H54 (cell line): ENCODE results near the gene SEPTIN11.
A peak's percentile ranks its signal among the peaks of the same experiment; 100 is the strongest.
"Not testable (repeated sequence)": the region's sequence is repeated elsewhere in the genome, so short reads cannot be mapped to it uniquely, and the experiment has no call there.

Experiments
- DNase-seq: peaks from one replicate; pipeline ENCODE4 v3.0.0; 2011; ENCODE audit warnings: low spot score, mixed read lengths; ENCODE audit not compliant: insufficient read length
- FAIRE-seq: peaks from 3 replicates; lab custom pipeline; 2011; peaks lifted over from hg19 to GRCh38; lab: Jason Lieb, UNC
- POLR2A ChIP-seq: IDR thresholded peaks from 2 replicates; pipeline ENCODE4 v1.6.1; 2011; ENCODE audit warnings: low read depth, mild to moderate bottlenecking, low read length

The SEPTIN11 gene

DNA sequence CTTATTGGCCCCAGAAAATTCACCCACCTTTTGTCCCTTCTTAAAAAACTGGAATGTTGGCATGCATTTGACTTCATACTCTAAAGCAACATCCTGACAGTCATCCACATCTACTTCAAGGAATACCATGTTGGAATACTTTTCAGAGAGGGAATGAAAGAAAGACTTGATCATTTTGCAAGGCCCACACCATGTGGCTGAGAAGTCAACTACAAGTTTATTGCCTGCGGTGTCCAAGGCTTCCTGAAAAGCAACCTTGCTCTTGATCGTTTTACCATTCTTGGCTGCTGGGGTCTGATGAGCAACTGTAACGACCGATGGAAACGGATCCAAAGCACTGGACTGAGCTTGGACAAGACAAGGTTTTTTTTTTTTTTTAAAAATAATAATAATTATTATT, 9.3 kb downstream of the SEPTIN11 start:
- TF ChIP-seq POLR2A = no peak
- no peak for FAIRE-seq
- no peak for DNase-seq

DNA sequence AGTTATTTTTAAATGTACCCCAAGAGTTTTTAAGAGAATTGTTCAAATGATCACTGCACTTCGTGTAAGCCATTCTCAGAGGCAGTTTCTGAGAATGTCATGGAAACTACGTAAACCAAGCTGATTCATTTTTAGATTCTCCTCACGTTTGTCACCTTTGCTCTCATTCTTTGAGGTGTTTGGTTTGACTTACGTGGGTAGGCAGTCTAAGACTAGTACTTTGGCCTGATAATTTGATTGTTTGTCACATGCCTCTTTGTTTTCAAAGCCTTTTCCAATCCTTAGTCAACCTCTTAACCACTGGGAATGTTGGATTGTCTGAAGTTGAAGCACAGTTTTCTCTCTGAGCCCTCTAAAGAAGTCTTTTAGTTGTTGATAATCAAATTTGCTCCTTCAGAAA, 10.5 kb downstream of the SEPTIN11 start:
- DNase-seq (no peak), FAIRE-seq (no peak)
- no peak for TF ChIP-seq POLR2A

DNA sequence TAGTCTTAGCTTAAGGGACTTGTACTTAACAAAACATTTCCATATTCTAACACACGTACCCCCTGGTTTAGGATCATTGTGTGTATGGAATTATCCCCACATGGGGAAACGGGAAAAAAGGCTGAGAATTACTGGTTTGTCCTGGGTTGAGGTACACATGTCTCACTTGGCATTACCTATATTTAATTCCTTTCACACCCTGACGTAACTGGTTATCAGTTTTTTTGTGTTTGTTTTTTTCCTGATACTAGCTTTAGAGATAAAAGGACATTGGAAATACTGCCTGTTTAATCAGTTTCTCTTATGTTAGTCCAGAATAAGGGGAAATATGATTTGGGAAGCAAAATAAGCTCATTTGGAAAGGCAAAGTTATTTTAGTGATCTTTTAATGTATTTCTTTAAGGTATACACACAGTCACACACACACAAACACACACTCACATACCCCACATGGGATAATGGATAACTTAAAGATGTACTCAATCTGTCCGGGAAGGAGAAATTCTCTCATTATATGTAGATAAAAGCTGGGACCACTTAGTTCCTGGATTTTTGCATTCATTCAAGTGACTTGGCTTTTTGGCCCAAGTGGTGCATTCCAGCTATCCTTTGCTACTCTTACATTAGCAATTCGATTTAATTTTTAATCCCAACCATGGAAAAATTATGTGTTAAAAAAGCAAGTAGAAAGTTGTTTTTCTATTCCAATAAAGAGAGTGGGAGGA, 13.0 kb downstream of the SEPTIN11 start:
- no peak for FAIRE-seq
- no peak for TF ChIP-seq POLR2A

DNA sequence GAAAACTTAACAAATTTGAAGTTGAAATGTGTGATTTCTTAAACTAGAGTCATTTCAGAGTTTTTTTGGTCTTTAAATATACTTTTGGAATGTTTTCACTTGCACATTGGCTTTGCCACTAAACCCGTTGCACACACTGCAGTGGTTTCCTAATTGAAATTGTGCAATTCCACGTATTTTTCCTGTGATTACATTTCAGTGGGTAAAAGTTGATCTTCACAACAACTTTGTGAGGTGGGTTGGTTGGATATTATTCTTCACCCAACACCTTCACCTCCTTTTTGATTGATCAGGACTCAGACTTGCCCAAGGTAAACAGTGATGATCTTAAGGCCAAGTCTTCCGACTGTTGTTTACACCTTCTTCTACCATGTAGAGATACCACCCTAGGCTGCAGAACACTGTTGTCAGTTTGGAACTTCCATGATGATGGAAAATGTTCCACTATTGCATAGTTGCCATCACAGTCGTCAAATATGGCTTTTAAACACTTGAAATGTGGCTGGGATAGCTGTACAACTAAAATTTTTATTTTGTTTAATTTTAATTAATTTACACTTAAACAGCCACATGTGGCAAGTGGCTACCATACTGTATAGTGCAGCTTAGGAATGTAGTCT, 13.7 kb downstream of the SEPTIN11 start:
- FAIRE-seq = no peak
- no peak for TF ChIP-seq POLR2A
- DNase-seq = no peak

More for the DNA sequence above, 13.0 kb downstream of the SEPTIN11 start:
- no peak for DNase-seq

DNA sequence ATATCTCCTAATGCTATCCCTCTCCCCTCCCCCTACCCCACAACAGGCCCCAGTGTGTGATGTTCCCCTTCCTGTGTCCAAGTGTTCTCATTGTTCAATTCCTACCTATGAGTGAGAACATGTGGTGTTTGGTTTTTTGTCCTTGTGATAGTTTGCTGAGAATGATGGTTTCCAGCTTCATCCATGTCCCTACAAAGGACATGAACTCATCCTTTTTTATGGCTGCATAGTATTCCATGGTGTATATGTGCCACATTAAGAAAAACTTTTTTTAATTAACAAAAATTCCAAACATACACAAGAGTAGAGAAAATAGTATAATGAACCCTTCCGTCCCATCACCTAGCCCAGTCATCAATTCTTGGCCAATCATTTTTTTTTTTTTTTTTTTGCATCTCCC, 14.4 kb downstream of the SEPTIN11 start:
- FAIRE-seq, DNase-seq: not testable (repeated sequence)

DNA sequence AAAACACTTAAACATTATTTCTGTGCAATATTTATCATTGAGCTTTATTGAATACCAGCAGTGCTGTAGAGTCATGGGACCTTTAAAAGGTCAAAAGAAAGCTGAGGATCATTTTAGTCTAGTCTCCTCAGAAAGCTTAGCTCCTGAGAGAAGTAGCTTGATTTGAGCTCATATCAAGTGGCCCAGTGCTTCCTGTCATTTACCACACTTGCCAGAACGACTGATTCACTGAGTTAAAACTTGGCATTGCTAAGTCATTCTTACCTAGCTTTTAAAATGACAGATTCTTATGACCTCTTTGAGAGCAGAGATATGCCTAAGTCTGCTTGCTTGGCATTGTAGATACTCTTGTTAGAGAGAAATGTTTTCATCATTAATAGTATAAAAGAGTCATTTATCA, 15.2 kb downstream of the SEPTIN11 start:
- no peak for TF ChIP-seq POLR2A
- DNase-seq = no peak
- no peak for FAIRE-seq

DNA sequence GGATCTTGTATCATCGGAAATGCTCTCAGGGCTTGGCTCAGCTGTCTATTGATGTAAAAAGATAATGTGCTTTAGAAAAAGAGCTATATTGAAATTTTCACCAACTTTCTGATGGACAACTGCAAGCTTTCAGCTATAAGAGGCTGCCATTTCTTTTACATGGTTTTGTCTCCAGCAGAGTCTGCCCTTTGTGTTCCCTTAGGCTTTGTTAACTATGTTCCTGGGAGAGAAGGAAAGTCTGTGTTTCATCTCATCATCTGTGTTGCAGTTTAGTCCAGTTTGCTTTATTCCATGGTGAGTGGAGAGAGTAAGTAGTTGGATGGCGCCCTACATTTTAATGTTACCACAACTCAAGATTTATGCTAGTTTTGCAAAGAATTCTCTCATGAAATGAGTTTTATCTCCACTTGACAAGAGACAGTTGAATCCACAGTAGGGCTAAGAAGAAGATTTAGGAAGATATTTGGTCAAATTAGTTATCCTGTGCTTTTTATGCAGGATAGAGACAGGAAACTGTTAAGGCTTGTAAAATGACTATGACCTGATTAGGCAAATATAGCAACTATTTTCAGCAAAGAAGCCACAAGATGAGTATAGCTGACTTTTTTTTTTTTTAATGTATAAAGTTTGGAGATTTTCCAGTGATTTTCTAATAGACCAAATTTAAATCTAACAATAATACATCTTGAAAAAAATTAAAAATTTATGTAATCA, 16.5 kb downstream of the SEPTIN11 start:
- no peak for TF ChIP-seq POLR2A
- FAIRE-seq (no peak), DNase-seq (no peak)

DNA sequence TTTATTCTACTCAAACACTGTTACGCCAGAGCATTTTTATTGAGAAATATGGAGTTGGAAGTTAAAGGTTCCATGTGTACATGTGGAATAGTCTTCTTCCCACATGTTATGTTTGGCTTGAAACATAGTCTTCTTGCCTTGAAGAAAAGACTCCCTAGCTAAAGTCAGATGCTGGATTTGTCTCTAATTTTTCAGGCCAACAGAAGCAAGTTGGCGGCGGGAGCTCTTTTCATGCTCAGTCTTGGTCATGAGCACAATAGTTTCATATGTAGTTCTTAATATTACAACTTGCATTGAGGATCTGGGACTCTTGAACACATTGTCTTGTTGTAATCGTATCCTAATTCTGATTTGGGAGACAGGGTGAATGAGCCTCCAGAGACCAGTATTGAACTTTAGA, 19.4 kb downstream of the SEPTIN11 start:
- no peak for FAIRE-seq
- no peak for DNase-seq
- TF ChIP-seq POLR2A = no peak

DNA sequence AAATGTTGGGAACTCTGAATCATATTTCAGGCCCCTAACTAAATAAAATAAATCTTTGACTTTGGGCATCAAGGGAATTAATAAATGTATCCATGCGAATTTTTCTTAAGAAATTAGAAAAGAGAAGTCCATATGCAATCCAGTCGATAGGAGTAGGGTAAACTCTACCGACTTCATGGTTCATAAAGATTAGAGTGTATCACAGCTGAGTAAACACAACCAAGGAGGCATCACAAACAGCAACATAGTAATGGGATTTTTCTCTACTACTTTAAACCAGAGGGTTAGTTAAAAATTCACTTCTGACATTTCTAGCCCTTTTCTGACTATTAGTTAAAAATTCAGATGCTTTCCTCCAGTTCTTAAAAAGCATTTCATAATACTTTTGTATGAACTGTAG, 19.9 kb downstream of the SEPTIN11 start:
- no peak for DNase-seq
- TF ChIP-seq POLR2A = no peak
- FAIRE-seq = no peak

DNA sequence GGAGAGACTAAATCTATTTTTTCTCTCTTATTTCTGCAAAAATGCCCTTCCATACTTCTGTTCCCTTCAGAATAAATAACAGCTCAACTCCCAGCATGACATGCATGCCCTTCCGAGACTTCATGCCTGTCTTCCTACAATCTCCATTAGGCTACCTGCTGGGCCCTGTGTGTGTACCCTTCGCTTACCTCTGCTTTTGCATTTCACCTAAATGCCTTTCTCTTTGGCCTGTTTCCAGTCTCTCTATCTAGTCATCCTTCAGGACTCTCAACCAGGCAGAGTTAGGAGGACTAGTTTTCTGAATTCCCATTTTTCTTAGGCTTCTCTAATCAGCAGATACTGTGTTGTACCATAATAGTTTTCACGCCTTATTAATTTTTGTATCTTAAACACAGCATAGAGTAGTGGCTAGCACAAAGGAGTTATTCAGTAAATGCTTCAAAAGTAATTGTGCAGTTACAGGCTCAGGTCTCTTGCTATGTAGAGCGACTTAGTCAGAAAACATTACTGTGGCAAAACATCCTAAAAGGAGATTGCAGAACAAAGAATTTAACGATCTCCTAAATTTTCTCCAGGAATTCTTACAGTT, 20.5 kb downstream of the SEPTIN11 start:
- no peak for DNase-seq
- no peak for FAIRE-seq
- no peak for TF ChIP-seq POLR2A

DNA sequence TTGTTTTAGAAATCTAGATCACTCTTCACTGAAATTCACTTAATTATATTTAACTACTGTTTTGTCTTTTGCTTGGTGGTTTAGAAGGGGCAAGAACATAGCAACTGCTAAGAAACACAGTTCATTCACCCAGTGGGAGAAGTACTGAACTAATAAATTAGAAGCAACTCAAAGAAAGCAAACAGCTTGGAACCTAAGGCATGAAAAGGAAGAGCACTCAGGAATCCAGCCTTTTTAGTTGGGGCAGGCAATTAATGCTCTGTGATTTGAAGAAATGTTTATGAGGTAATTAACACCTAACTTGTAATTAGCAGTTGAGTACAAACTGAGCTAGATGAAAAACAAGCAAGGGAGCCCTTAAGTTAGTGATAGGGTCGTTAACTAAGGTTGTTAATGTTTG, 22.8 kb downstream of the SEPTIN11 start:
- DNase-seq (no peak), FAIRE-seq (no peak)

DNA sequence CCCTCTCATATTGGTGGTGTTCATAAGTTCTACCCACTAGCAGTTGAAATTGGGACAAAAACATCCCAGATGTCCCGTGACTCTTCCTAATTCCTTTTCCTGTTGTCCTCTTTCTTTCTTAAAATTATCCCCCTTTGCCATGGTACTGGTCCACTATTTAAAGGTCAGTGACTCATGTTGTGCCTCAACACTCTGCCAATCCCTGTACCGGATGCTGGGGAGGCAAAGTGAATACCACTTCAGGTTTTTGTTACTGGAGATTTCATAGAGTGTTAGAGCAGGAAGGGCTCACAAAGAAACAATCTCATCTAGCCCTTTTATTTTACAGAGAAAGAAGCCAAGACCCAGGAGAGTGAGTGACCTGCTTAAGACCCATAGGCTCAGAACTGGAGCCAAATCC, 24.6 kb downstream of the SEPTIN11 start:
- FAIRE-seq = peak; percentile 48
- no peak for DNase-seq
- TF ChIP-seq POLR2A = no peak

More for the DNA sequence above, 22.8 kb downstream of the SEPTIN11 start:
- TF ChIP-seq POLR2A = no peak

DNA sequence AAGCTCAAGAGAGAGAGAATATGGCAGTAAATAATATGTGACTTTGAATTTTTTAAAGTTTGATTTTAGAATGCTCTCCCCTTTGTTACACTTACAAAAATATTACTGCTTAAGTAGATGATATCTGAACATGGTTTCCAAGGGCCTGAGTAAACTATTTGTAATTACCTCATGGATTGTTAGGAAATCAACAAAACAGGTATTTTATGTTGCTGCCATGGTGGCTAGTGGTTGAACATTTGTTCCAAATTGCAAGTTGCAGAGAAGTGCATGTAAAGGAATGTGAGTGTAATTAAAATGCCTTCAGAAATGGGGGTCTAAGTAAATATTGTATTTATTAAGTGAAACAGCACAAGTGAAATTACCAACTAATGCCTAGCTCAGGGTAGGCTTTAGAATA, 27.6 kb downstream of the SEPTIN11 start:
- FAIRE-seq (no peak), DNase-seq (no peak)
- no peak for TF ChIP-seq POLR2A

DNA sequence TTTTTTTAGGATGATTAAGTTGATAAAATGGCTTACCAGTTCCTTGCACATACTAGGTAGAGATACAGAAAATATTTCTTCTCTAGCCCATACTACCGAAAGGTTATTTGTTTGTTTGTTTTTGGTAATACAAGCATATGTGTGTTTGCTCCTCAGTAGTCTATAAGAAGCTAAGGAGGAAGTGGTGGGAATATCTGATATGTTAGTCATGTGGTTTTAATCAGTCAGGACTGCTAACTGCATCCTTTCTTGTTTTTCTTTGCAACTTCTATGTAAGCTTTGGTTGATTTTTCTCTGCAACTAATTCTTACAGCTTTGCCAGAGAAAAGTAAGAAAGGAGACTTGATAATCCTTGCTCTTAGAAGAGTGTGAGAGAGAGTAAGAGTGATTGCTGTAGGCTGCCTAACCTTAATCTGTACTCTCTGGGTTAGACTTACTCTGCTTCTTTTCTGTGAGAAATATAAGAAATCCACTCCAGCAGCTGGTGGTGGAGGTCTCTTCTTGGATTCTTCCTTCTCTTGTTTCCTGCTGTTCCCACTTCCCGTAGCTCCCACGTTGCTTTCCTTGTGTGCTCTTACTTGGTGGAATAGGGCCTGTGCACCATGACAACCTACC, 28.3 kb downstream of the SEPTIN11 start:
- TF ChIP-seq POLR2A = no peak
- peak; percentile 43 for FAIRE-seq
- DNase-seq = no peak

DNA sequence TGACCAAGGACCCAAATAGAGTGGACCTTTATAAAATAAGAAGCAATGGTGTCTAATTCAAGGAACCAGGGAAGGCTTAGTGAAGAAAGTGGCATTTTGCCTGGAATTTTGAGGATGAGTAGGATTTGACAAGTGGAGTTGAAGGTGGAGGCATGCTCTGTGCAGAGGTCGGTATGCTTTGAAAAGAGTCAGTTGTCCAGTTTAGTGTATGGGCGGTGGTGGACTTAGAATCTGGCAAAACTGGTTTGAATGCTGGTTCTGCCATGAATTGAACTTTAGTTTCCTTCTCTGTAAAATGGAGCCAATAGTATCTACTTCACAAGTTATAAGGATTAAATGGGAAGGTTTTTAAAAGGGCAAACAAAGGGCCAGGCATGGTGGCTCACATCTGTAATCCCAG, 29.7 kb downstream of the SEPTIN11 start:
- FAIRE-seq (no peak), DNase-seq (no peak)
- no peak for TF ChIP-seq POLR2A
